ENCODE measurements around the gene PAK6. TPM values are rescaled to one million over a fixed set of nuclear protein-coding genes. Genes with fewer than 3 reads are reported as not detected.

PAK6 gene
- total and polyA plus RNA-seq, 4 donors, result 0.05 to 0.17 (median 0.10) TPM

GRCh38 chr15:40310993-40311392, 72.1 kb downstream of the PAK6 start:
- Histone ChIP-seq H3K27ac (ENCODE audit: low read depth in 1 of 2, low read length in 2 of 2) (no peak overlapping the region), H3K4me1 (ENCODE audit: control insufficient read depth in 4 of 4, insufficient read depth in 4 of 4, low read length in 3 of 4) (peaks cover 0 to 7% (median 2%) of the 10 kb centered on the region in 4 donors), H3K27me3 (ENCODE audit: control insufficient read depth in 4 of 4, insufficient read depth in 4 of 4, low read length in 3 of 4) (no peaks in the 10 kb centered on the region), H3K36me3 (ENCODE audit: control insufficient read depth in 4 of 4, insufficient read depth in 3 of 4, low read depth in 1 of 4, low read length in 3 of 4) (no peaks in the 10 kb centered on the region), H3K9ac (ENCODE audit: low read depth in 1 of 2, low read length in 2 of 2) (no peak overlapping the region), H3K9me3 (ENCODE audit: control insufficient read depth in 4 of 4, low read length in 3 of 4) (no peaks in the 10 kb centered on the region), H3K4me3 (ENCODE audit: low read depth in 1 of 3, low read length in 3 of 3) (no peak overlapping the region)
- WGBS, result 51% methylated on average over 3 of the region's 3 CpGs
- no peak for DNase-seq (ENCODE audit: low spot score)
- TF ChIP-seq RXRA (IDR thresholded peaks at IDR 0.05) (no peak), JUND (IDR thresholded peaks at IDR 0.05) (no peak), YY1 (IDR thresholded peaks at IDR 0.05) (no peak), MAX (IDR thresholded peaks at IDR 0.05) (no peak), SP1 (IDR thresholded peaks at IDR 0.05) (no peak), TAF1 (conservative IDR thresholded peaks at IDR 0.05) (no peak), HNF4A (conservative IDR thresholded peaks at IDR 0.05) (no peak), EGR1 (IDR thresholded peaks at IDR 0.05; ENCODE audit: low read depth in 2 of 2) (no peak)
- TF ChIP-seq, protein P1, sequence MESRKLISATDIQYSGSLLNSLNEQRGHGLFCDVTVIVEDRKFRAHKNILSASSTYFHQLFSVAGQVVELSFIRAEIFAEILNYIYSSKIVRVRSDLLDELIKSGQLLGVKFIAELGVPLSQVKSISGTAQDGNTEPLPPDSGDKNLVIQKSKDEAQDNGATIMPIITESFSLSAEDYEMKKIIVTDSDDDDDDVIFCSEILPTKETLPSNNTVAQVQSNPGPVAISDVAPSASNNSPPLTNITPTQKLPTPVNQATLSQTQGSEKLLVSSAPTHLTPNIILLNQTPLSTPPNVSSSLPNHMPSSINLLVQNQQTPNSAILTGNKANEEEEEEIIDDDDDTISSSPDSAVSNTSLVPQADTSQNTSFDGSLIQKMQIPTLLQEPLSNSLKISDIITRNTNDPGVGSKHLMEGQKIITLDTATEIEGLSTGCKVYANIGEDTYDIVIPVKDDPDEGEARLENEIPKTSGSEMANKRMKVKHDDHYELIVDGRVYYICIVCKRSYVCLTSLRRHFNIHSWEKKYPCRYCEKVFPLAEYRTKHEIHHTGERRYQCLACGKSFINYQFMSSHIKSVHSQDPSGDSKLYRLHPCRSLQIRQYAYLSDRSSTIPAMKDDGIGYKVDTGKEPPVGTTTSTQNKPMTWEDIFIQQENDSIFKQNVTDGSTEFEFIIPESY (IDR thresholded peaks at IDR 0.05), result no peak
- TF ChIP-seq, protein P2, sequence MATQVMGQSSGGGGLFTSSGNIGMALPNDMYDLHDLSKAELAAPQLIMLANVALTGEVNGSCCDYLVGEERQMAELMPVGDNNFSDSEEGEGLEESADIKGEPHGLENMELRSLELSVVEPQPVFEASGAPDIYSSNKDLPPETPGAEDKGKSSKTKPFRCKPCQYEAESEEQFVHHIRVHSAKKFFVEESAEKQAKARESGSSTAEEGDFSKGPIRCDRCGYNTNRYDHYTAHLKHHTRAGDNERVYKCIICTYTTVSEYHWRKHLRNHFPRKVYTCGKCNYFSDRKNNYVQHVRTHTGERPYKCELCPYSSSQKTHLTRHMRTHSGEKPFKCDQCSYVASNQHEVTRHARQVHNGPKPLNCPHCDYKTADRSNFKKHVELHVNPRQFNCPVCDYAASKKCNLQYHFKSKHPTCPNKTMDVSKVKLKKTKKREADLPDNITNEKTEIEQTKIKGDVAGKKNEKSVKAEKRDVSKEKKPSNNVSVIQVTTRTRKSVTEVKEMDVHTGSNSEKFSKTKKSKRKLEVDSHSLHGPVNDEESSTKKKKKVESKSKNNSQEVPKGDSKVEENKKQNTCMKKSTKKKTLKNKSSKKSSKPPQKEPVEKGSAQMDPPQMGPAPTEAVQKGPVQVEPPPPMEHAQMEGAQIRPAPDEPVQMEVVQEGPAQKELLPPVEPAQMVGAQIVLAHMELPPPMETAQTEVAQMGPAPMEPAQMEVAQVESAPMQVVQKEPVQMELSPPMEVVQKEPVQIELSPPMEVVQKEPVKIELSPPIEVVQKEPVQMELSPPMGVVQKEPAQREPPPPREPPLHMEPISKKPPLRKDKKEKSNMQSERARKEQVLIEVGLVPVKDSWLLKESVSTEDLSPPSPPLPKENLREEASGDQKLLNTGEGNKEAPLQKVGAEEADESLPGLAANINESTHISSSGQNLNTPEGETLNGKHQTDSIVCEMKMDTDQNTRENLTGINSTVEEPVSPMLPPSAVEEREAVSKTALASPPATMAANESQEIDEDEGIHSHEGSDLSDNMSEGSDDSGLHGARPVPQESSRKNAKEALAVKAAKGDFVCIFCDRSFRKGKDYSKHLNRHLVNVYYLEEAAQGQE (IDR thresholded peaks at IDR 0.05), result no peak

GRCh38 chr15:40312370-40313158, 73.7 kb downstream of the PAK6 start:
- Histone ChIP-seq H3K4me3 (ENCODE audit: low read depth in 1 of 3, low read length in 3 of 3) (no peak overlapping the region), H3K27ac (ENCODE audit: low read depth in 1 of 2, low read length in 2 of 2) (no peak overlapping the region), H3K9ac (ENCODE audit: low read depth in 1 of 2, low read length in 2 of 2) (no peak overlapping the region), H3K9me3 (ENCODE audit: control insufficient read depth in 4 of 4, low read length in 3 of 4) (no peaks in the 10 kb centered on the region), H3K4me1 (ENCODE audit: control insufficient read depth in 4 of 4, insufficient read depth in 4 of 4, low read length in 3 of 4) (peaks cover 0 to 7% (median 2%) of the 10 kb centered on the region in 4 donors), H3K36me3 (ENCODE audit: control insufficient read depth in 4 of 4, insufficient read depth in 3 of 4, low read depth in 1 of 4, low read length in 3 of 4) (no peaks in the 10 kb centered on the region), H3K27me3 (ENCODE audit: control insufficient read depth in 4 of 4, insufficient read depth in 4 of 4, low read length in 3 of 4) (no peaks in the 10 kb centered on the region)
- no peak for TF ChIP-seq TAF1 (conservative IDR thresholded peaks at IDR 0.05)
- no peak for TF ChIP-seq EGR1 (IDR thresholded peaks at IDR 0.05; ENCODE audit: low read depth in 2 of 2)
- no peak for TF ChIP-seq HNF4G (IDR thresholded peaks at IDR 0.05)
- TF ChIP-seq, protein P2 (IDR thresholded peaks at IDR 0.05), result no peak
- TF ChIP-seq ATF3 (IDR thresholded peaks at IDR 0.05), result no peak
- TF ChIP-seq FOXA2 (IDR thresholded peaks at IDR 0.05), result no peak
- TF ChIP-seq SP1 (IDR thresholded peaks at IDR 0.05), result no peak
- TF ChIP-seq NR2F2 (IDR thresholded peaks at IDR 0.05), result no peak
- no peak for DNase-seq (ENCODE audit: low spot score)
- 92% methylated on average over 10 of the region's 10 CpGs for WGBS

Measured in liver (tissue), 9 donors.